ENCODE measurements around the gene QKI.

The QKI gene

GRCh38 chr6:163539101-163539762 is 124.7 kb downstream of the QKI start:
- no peak for DNase-seq

- DNase-seq, result no peak
Measured at GRCh38 chr6:163543321-163543720, 128.8 kb downstream of the QKI start.

GRCh38 chr6:163545370-163545769 is 130.9 kb downstream of the QKI start:
- DNase-seq, result no peak

- DNase-seq, result no peak
Measured at GRCh38 chr6:163547287-163547686, 132.8 kb downstream of the QKI start.

- no peak for DNase-seq
Measured at GRCh38 chr6:163548624-163549023, 134.1 kb downstream of the QKI start.

GRCh38 chr6:163554032-163554431 is 139.5 kb downstream of the QKI start:
- DNase-seq, result no peak

GRCh38 chr6:163554663-163555062 is 140.1 kb downstream of the QKI start:
- peak in 5 of 6 experiments; percentile 17 to 39 (median 33) for DNase-seq

- DNase-seq, result no peak
Measured at GRCh38 chr6:163559661-163560060, 145.1 kb downstream of the QKI start.

GRCh38 chr6:163563318-163563717 is 148.8 kb downstream of the QKI start:
- DNase-seq, result no peak

- DNase-seq, result no peak
Measured at GRCh38 chr6:163564534-163564933, 150.0 kb downstream of the QKI start.

GRCh38 chr6:163565140-163565539 is 150.6 kb downstream of the QKI start:
- DNase-seq, result no peak

- no peak for DNase-seq
Measured at GRCh38 chr6:163566056-163566455, 151.5 kb downstream of the QKI start.

- DNase-seq, result no peak
Measured at GRCh38 chr6:163568275-163568674, 153.8 kb downstream of the QKI start.

- DNase-seq, result no peak
Measured at GRCh38 chr6:163570579-163571231, 156.2 kb downstream of the QKI start.

- DNase-seq, result no peak
Measured at GRCh38 chr6:163571730-163572129, 157.2 kb downstream of the QKI start.

- no peak for DNase-seq
Measured at GRCh38 chr6:163572612-163573011, 158.1 kb downstream of the QKI start.

- no peak for DNase-seq
Measured at GRCh38 chr6:163573503-163574179, 159.1 kb downstream of the QKI start.

GRCh38 chr6:163576114-163576513 is 161.6 kb downstream of the QKI start:
- no peak for DNase-seq

- no peak for DNase-seq
Measured at GRCh38 chr6:163577404-163577803, 162.9 kb downstream of the QKI start.

- no peak for DNase-seq
Measured at GRCh38 chr6:163579111-163579879, 164.8 kb downstream of the QKI start.

GRCh38 chr6:163579880-163580295 is 165.4 kb downstream of the QKI start:
- DNase-seq, result no peak

GRCh38 chr6:163580311-163581030 is 166.0 kb downstream of the QKI start:
- DNase-seq, result no peak

- DNase-seq, result no peak
Measured at GRCh38 chr6:163583558-163583957, 169.0 kb downstream of the QKI start.
